Keratinocyte (primary cell): ENCODE measurements around the gene PPM1H. TPM values are rescaled to one million over a fixed set of nuclear protein-coding genes. Genes with fewer than 3 reads are reported as not detected.

Experiments used
- DNase-seq: peaks from one replicate; pipeline ENCODE4 v3.0.0-alpha.2; 2011; ENCODE audit warnings: low read depth, missing footprints, low spot score
- FAIRE-seq: peaks from 2 replicates; lab custom pipeline; 2011; peaks lifted over from hg19 to GRCh38; lab: Jason Lieb, UNC
- H2AFZ ChIP-seq: 2 replicates; pipeline ENCODE4 v1.6.0; 2012; ENCODE audit warnings: low read length, control low read depth, inconsistent platforms; ENCODE audit not compliant: control insufficient read depth
- H3K27ac ChIP-seq: 2 replicates; pipeline ENCODE4 v1.5.1; 2011; ENCODE audit warnings: low read length; ENCODE audit not compliant: control insufficient read depth, insufficient read depth
- H3K27me3 ChIP-seq: 3 replicates; pipeline ENCODE4 v1.6.0; 2011; ENCODE audit warnings: low read length; ENCODE audit not compliant: control insufficient read depth, insufficient read depth; ENCODE audit errors: extremely low read depth
- H3K36me3 ChIP-seq, 2 experiments: 2 replicates in 1 of 2; 3 replicates in 1 of 2; pipeline ENCODE4 v1.5.1; 2011; ENCODE audit warnings: low read length in 2 of 2, mild to moderate bottlenecking in 1 of 2; ENCODE audit not compliant: control insufficient read depth in 2 of 2, insufficient read depth in 2 of 2; ENCODE audit errors: extremely low read depth in 1 of 2
- H3K4me1 ChIP-seq: 3 replicates; pipeline ENCODE4 v1.5.1; 2011; ENCODE audit warnings: low read length; ENCODE audit not compliant: control insufficient read depth, insufficient read depth; ENCODE audit errors: extremely low read depth
- H3K4me2 ChIP-seq: 3 replicates; pipeline ENCODE4 v1.6.0; 2011; ENCODE audit warnings: low read depth, low read length; ENCODE audit not compliant: control insufficient read depth, insufficient read depth; ENCODE audit errors: extremely low read depth
- H3K4me3 ChIP-seq, 3 experiments: fragments of 200-600 bp in 1 of 3; sonication (generic) in 1 of 3; 2 replicates in 2 of 3; 3 replicates in 1 of 3; pipeline ENCODE4 v1.5.1; 2011 to 2016; ENCODE audit warnings: low read length in 3 of 3, mild to moderate bottlenecking in 3 of 3, control low read depth in 2 of 3, inconsistent platforms in 1 of 3, low read depth in 1 of 3, mixed read lengths in 1 of 3, mixed run types in 1 of 3, moderate library complexity in 1 of 3; ENCODE audit not compliant: control insufficient read depth in 2 of 3, insufficient read depth in 2 of 3; ENCODE audit errors: extremely low read depth in 1 of 3
- H3K79me2 ChIP-seq: 2 replicates; pipeline ENCODE4 v1.6.0; 2012; ENCODE audit warnings: low read length; ENCODE audit not compliant: control insufficient read depth, insufficient read depth
- H3K9ac ChIP-seq: 3 replicates; pipeline ENCODE4 v1.6.0; 2011; ENCODE audit warnings: low read length; ENCODE audit not compliant: control insufficient read depth, insufficient read depth; ENCODE audit errors: extremely low read depth
- H3K9me1 ChIP-seq: 3 replicates; pipeline ENCODE4 v1.6.0; 2011; ENCODE audit warnings: low read length; ENCODE audit not compliant: control insufficient read depth, insufficient read depth; ENCODE audit errors: extremely low read depth
- H3K9me3 ChIP-seq: 2 replicates; pipeline ENCODE4 v1.5.1; 2012; ENCODE audit warnings: low read depth, low read length; ENCODE audit not compliant: control insufficient read depth
- H4K20me1 ChIP-seq: 3 replicates; pipeline ENCODE4 v1.6.0; 2011; ENCODE audit warnings: low read length; ENCODE audit not compliant: control insufficient read depth, insufficient read depth; ENCODE audit errors: extremely low read depth
- EZH2 ChIP-seq: IDR thresholded peaks from one replicate; pipeline ENCODE4 v1.6.1; 2012; ENCODE audit warnings: inconsistent platforms, mild to moderate bottlenecking, low read length, moderate library complexity
- dilution Hi-C: fragments of 300-500 bp; cut with MboI; formaldehyde crosslinking; loops from one replicate; pipeline ENCODE4 v1.7.0; 2020; ENCODE audit warnings: low sequenced_read_pairs; ENCODE audit not compliant: extremely low pct_ligation_motif_present
- polyA plus RNA-seq, 5 experiments: library from polyadenylated mRNA; depleted of rRNA in 3 of 5; stranded (reverse) in 3 of 5; stranded (forward) in 1 of 5; unstranded in 1 of 5; fragments of >200 nt; gene quantifications; 1 replicate in 1 of 5; 2 replicates in 3 of 5; 3 replicates in 1 of 5; pipeline versions ENCODE4 v1.2.1 to v1.2.3, GENCODE V29; 2011 to 2012; ENCODE audit warnings: missing spikeins in 2 of 5, low read depth in 1 of 5, low replicate concordance in 1 of 5
- TF ChIP-seq, protein P1 (sequence below), 3 experiments: IDR thresholded peaks in 1 of 3; conservative IDR thresholded peaks in 1 of 3; optimal IDR thresholded peaks in 1 of 3; 2 replicates in 2 of 3; 3 replicates in 1 of 3; pipeline versions ENCODE3 to v1.5.1; 2011; ENCODE audit warnings: low read length in 3 of 3, mild to moderate bottlenecking in 3 of 3, moderate library complexity in 2 of 3, control low read depth in 1 of 3, inconsistent platforms in 1 of 3; ENCODE audit not compliant: insufficient read depth in 2 of 3; ENCODE audit errors: extremely low read depth in 1 of 3

The PPM1H gene
- polyA plus RNA-seq, 1 donor (not counting 4 experiments of a cell fraction or from before 2014, with no cell fraction given) = 0.09 TPM

- DNase-seq (no peak), FAIRE-seq (no peak)
- dilution Hi-C loops = no loop called here
- no peaks in the 10 kb centered on the region for H3K9me3 ChIP-seq
- no peak overlapping the region for H3K27ac ChIP-seq
- H4K20me1 ChIP-seq = no peaks in the 10 kb centered on the region
- no peak overlapping the region for H2AFZ ChIP-seq
- no peak overlapping the region for H3K4me3 ChIP-seq
- TF ChIP-seq, protein P1, sequence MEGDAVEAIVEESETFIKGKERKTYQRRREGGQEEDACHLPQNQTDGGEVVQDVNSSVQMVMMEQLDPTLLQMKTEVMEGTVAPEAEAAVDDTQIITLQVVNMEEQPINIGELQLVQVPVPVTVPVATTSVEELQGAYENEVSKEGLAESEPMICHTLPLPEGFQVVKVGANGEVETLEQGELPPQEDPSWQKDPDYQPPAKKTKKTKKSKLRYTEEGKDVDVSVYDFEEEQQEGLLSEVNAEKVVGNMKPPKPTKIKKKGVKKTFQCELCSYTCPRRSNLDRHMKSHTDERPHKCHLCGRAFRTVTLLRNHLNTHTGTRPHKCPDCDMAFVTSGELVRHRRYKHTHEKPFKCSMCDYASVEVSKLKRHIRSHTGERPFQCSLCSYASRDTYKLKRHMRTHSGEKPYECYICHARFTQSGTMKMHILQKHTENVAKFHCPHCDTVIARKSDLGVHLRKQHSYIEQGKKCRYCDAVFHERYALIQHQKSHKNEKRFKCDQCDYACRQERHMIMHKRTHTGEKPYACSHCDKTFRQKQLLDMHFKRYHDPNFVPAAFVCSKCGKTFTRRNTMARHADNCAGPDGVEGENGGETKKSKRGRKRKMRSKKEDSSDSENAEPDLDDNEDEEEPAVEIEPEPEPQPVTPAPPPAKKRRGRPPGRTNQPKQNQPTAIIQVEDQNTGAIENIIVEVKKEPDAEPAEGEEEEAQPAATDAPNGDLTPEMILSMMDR (optimal IDR thresholded peaks at IDR 0.05 in 1 of 3, IDR thresholded peaks at IDR 0.05 in 1 of 3, conservative IDR thresholded peaks at IDR 0.05 in 1 of 3; ENCODE audit: extremely low read depth in 1 of 3, insufficient read depth in 2 of 3, low read length in 3 of 3) = no peak
- no peak for TF ChIP-seq EZH2
- no peaks in the 10 kb centered on the region for H3K9me1 ChIP-seq
- H3K79me2 ChIP-seq = no peaks in the 10 kb centered on the region
- H3K27me3 ChIP-seq = no peaks in the 10 kb centered on the region
- no peak overlapping the region for H3K9ac ChIP-seq
- H3K4me2 ChIP-seq = no peak overlapping the region
- no peaks in the 10 kb centered on the region for H3K36me3 ChIP-seq
- H3K4me1 ChIP-seq = no peaks in the 10 kb centered on the region
Observed at GRCh38 chr12:62691309-62691708, 243.6 kb downstream of the PPM1H start.

DNA sequence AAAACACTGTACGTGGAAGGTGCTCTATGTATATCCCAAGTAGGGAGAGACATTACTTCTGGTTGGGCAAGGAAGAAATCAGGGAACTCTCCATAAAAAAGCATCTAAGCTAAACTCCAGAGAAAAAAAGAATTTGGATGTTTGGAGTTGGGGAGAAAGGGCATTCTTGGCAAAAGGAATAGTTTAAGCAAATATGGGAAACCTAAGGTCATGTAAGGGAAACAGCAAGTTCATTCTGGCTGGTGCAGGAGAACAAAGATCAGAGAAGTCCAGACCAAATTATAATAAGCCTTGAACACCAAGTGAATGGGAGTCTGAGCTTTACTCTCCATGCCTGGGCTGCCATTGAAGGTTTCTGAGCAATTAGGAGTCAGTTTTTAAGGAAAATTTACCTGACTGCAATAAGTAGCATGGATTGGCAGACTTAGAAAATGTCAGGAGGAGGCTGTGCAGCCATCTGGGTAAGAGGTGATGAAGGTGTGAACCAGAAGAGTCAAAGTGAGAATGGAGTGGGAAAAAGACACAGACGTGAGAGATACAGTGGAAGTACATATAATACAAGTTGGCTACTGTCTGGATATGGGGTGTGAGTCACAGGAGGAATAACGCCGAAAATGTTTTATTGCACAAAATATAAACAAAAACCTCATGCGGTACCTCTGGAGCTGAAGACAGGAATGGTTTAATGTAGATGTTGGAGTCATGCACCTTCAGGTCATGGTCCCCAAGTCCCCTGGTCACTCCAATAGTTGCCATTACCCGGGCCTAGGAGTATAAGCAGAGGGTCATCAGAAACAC lies 245.7 kb downstream of the PPM1H start:
- H3K4me2 ChIP-seq = no peak overlapping the region
- TF ChIP-seq, protein P1 (optimal IDR thresholded peaks at IDR 0.05 in 1 of 3, IDR thresholded peaks at IDR 0.05 in 1 of 3, conservative IDR thresholded peaks at IDR 0.05 in 1 of 3; ENCODE audit: extremely low read depth in 1 of 3, insufficient read depth in 2 of 3, low read length in 3 of 3) = no peak
- TF ChIP-seq EZH2 = no peak

More for the DNA sequence above, 245.7 kb downstream of the PPM1H start:
- DNase-seq = no peak
- H3K4me3 ChIP-seq = no peak overlapping the region
- H3K27ac ChIP-seq = no peak overlapping the region
- dilution Hi-C loops = no loop called here
- no peaks in the 10 kb centered on the region for H3K4me1 ChIP-seq
- no peaks in the 10 kb centered on the region for H3K79me2 ChIP-seq
- H4K20me1 ChIP-seq = no peaks in the 10 kb centered on the region
- H3K9ac ChIP-seq = no peak overlapping the region
- H3K27me3 ChIP-seq = no peaks in the 10 kb centered on the region
- H3K9me1 ChIP-seq = no peaks in the 10 kb centered on the region
- no peaks in the 10 kb centered on the region for H3K9me3 ChIP-seq
- FAIRE-seq = no peak
- no peak overlapping the region for H2AFZ ChIP-seq
- H3K36me3 ChIP-seq = no peaks in the 10 kb centered on the region
